SK-N-MC (cell line): ENCODE measurements around the gene GABRB2.
"Not testable (repeated sequence)": the region's sequence is repeated elsewhere in the genome, so short reads cannot be mapped to it uniquely, and the experiment has no call there.

Experiments
- DNase-seq: peaks from one replicate; pipeline ENCODE4 v3.0.0-alpha.2; 2011; ENCODE audit warnings: low read depth, low spot score
- H3K27ac ChIP-seq: fragments of 200-600 bp; sonication (generic); 2 replicates; pipeline ENCODE4 v1.5.1; 2016; ENCODE audit warnings: mixed run types
- H3K36me3 ChIP-seq: fragments of 200-600 bp; sonication (generic); 2 replicates; pipeline ENCODE4 v1.6.1; 2017; ENCODE audit warnings: antibody characterized with exemption, low read length, mixed read lengths; ENCODE audit not compliant: insufficient read depth
- H3K4me3 ChIP-seq: fragments of 200-600 bp; sonication (generic); 2 replicates; pipeline ENCODE4 v1.5.1; 2016
- H3K9ac ChIP-seq: fragments of 200-600 bp; sonication (generic); 2 replicates; pipeline ENCODE4 v1.8.0; 2017; ENCODE audit warnings: mixed run types, mixed read lengths; ENCODE audit not compliant: insufficient read length
- H3K9me3 ChIP-seq: fragments of 200-600 bp; sonication (generic); 2 replicates; pipeline ENCODE4 v1.6.1; 2017; ENCODE audit warnings: low read depth, mild to moderate bottlenecking, antibody characterized with exemption, low read length, moderate library complexity, mixed read lengths
- EZH2 ChIP-seq: fragments of 200-600 bp; sonication (generic); IDR thresholded peaks from one replicate; pipeline ENCODE4 v1.6.1; 2017; ENCODE audit warnings: antibody characterized with exemption
- FOXP2 ChIP-seq: optimal IDR thresholded peaks from 2 replicates; pipeline ENCODE3; 2011; ENCODE audit warnings: mild to moderate bottlenecking, moderate library complexity; ENCODE audit not compliant: insufficient read depth; ENCODE audit errors: extremely low read length, control extremely low read depth
- POLR2AphosphoS5 ChIP-seq: IDR thresholded peaks from 2 replicates; pipeline ENCODE4 v1.6.1; 2012; ENCODE audit warnings: mild to moderate bottlenecking, low read depth, low read length, borderline replicate concordance

Gene GABRB2

DNA sequence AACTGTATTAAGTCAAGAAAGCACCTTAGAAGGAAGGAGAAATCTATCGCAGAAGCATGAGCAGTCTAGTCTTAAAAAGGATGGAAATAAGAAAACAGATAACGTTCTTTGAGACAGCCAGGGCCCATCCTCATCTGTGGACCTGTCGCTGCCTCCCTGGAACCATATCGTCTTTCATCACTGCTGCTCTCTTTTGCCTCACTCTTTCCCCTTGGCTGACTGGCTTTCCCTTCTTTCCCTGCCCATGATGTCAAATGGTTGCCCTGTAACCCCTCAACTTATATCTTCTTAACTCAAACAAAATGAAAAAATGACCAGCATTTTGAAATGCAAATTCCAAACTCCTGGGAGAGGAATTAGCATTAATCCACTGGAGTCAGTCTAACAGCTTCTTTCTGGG, 299.8 kb downstream of the GABRB2 start:
- H3K9me3 ChIP-seq = no peaks in the 10 kb centered on the region
- no peak overlapping the region for H3K4me3 ChIP-seq
- H3K36me3 ChIP-seq = no peaks in the 10 kb centered on the region
- H3K9ac ChIP-seq = no peak overlapping the region
- no peak overlapping the region for H3K27ac ChIP-seq
- TF ChIP-seq FOXP2 = no peak
- TF ChIP-seq EZH2 = no peak
- TF ChIP-seq POLR2AphosphoS5 = no peak
- no peak for DNase-seq

GRCh38 chr5:161245846-161246245, 300.7 kb downstream of the GABRB2 start:
- H3K27ac ChIP-seq, H3K9me3 ChIP-seq, H3K36me3 ChIP-seq, H3K9ac ChIP-seq, DNase-seq, H3K4me3 ChIP-seq: not testable (repeated sequence)
